ENCODE measurements around the gene TEKTIP1.

Gene TEKTIP1

DNA sequence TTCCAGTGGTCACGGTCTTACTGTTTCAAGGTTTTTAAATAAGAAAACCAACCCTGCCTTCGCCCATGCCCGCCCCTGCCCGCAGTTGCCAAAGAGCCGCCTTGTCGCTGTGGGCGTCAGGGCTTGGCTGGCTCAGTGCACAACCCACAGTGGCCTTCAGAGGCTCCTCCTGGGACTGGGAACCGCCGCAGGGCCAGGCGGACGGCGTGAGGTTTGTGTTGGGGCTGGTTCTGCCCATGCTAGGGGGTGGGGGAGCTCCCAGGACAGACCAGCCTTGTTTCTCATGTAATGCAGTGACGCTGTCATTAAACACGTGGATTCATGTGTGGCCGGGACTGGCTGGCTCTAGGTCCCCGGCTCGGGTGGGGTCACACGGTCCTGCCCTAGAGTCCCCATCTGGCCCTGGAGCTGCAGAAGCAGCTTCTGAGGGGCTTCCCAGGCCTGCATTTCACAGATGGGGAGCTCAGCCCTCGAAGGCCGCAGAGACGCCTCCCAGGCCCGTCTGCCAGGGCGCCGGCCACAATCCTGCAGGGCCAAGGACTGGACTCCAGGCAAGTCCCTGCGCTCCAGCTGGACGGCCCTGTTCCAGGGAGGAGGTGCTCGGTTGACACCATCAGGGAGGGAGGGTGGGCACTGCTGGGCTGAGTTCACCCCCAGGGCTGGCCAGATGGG is 2.4 kb upstream of the TEKTIP1 start:
- DNase-seq, result peak in 50 of 56 donors; percentile 12 to 84 (median 64)

DNA sequence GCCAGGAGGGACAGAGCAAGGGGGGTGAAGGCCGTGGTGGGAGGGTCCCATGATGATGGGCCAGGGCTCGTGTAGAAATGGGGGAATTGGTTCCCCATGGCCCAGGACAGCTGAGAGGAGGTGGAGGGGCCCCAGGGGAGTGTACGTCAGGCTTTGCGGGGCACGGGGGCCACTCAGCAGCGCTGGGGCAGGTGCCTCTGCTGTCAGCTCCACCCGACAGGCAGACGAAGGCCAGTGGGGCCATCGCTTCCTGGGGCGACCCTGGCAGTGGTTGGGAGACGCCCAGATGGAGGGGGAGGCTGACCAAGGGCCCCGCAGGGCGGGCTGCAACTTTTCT is 1.9 kb upstream of the TEKTIP1 start:
- peak in 1 of 56 donors; percentile 43 for DNase-seq

DNA sequence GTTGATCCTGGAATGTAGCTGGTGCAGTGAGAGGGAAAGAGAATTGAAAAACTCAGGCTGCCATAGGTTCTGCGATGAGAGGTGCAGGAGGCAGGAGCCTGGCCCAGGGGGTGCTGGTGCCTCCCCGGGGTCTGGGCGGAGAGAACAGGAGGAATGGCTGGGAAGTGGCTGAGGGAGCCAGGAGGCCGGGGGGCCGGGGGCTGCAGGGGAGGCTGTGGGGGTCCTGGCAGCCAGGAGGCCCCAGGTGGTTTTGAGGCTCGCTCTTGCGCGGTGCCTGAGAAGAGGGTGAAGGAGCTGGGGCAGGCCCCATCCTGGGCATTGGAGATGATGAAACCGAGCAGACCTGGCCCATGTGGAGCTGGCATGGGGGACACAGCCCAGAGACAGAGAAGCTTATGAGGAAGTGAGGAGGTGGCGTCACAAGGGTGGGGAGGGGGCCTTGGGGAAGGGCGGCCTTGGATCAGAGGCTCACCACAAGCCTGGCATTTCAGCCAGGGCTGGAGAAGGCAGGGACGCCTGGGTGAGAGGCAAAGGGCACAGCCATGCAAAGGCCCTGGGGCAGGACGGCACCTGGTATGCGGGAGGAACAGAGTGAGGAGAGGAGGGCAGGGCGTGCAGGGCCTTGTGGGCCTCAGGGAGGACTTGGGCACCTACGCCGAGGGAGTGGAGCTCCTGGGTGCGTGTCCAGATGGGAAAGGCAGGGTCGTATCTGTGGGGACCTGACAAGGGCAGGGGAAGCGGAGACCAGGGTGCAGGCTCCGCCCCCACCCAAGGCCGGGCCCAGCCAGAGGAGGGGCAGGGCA is 1.3 kb upstream of the TEKTIP1 start:
- peak in 4 of 56 donors; percentile 17 to 34 (median 25) for DNase-seq

DNA sequence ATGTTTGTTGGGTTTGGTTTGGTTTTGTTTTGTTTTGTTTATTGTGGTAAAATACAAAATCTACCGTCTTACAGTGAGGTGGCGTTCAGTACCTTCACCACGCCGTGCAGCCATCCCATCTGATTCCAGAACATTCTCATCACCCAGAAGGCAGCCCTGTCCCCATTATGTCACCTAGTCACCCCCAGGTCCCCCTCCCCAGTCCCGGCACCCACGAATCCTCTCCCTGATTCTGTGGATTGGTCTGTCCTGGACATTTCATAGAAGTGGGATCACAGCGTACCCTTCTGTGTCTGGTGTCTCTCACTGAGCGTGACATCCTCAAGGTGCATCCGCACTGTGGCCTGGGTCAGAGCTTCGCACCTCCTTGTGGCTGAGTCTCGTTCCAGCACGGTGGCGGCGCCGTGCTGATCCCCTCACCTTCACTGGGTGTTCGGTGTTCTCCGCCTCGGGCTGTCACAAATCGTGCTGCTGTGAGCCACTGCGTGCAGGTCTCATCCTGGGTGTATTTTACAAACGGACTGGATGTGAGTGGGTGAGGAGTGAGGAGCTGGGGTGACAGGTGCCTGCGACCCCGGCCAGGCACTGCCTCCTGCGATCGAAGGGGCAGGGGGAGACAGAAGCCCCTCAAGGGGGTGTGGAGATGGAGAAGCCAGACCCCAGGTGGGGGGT is 580 bp upstream of the TEKTIP1 start:
- DNase-seq, result no peak

DNA sequence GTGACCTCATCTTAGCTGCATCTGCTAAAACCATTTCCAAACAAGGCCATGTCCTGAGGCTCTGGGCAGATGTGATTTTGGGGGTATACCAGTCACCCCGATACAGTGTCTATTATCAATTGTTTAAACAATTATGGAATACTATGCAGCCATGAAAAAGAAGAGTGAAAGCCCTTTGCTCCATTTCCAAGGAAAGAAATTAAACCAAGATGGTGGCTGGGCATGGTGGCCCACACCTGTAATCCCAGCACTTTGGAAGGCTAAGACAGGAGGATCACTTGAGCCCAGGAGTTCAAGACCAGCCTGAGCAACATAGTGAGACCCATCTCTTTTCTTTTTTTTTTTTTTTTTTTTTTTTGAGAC is 763 bp downstream of the TEKTIP1 start:
- DNase-seq, result no peak

DNA sequence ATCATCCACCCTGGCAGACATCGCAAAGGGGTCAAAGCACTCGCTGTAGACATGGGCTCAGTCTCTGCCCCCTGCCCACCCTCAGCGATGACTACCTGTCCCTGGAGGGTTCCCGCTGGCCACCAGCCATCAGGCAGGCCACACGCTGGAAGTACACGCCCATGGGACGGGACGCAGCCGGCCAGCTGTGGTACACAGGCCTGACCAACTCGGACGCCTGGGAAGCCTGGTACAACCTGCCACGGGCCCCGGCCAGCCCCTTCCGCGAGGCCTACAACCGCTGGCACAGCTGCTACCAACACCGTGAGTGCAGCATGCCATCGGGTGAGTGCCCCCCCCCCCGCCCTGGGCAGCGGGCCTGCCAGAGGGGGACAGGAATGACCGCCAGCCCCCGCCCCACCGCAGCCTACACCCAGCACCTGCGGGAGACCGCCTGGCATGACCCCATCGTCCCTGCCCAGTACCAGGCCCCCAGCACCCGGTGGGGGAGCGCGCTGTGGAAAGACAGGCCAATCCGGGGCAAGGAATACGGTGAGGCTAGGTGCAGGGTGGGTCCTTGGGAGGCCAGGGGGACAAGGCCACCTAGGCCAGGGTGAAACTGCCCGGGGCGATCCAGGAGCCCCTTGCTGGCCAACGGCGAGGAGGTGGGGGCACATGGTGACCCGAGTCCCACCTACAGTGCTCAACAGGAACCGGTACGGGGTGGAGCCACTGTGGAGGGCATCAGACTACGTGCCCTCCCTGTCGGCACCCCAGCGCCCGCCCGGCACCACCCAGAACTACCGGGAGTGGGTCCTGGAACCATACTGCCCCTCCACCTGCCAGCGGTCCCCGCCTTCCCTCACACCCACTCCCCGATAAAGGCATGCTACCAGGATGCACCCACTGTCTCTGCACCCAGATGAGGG is 4.4 kb downstream of the TEKTIP1 start:
- DNase-seq, result peak in 43 of 56 donors; percentile 9 to 88 (median 44)

DNA sequence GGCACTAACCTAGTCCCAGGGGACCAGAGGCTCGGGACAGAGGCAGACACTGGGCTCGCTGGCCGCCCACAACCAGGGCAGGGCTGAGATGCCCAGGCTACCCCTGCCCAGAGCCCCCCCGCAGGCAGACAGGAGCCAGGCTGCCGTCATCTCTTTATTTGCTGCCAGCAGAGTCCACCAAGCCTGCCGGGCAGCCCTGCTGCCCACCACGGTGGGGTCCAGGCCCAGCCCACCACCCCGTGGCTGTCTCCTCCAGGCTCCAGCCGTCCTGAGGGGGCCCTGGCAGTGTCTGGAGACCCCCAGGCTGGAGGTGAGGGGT is 5.0 kb downstream of the TEKTIP1 start:
- peak in 6 of 56 donors; percentile 13 to 54 (median 38) for DNase-seq

DNA sequence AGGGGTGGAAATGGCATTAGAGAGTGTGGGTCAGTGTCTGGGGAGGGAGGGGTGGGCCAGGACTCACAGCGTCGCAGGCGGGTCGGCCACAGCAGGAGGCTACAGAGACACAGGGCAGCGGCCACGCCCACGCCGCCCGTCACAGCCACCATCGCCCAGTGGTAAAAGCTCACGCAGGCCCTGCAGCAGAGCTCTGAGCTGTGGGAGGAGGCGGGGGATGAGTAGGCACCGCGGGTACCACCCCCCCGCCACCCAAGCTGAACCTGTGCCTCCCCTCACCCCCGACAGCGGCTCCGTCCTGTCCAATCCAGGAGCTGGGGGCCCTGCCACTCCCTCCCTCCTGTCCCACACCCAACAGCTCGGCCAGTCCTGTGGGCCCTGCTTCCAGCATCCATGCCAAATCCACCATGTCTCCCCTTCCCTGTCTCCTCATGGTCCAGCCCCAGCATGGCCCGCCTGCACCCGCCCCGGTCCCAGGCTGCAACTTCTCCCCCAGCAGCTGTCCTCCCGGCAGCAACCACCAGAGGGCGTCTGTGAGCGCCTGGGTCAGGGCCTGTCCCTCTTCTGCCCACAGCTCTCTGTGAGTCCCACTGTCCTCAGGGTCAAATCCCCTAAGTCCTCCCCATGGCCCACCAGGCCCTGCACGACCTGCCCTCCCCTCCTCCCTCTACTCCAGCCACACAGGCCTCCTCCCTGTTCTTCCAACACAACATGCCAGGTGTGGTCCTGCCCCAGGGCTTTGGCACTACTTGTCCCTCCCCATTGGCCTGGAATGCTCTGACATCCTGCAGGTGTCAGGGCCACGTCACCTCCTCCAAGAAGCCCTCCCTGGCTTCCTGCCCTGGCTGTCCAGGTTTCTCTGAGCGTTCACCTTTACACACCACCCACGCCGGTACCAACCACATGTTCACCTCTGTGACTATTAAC is 6.0 kb downstream of the TEKTIP1 start:
- DNase-seq, result peak in 55 of 56 donors; percentile 20 to 95 (median 77)

DNA sequence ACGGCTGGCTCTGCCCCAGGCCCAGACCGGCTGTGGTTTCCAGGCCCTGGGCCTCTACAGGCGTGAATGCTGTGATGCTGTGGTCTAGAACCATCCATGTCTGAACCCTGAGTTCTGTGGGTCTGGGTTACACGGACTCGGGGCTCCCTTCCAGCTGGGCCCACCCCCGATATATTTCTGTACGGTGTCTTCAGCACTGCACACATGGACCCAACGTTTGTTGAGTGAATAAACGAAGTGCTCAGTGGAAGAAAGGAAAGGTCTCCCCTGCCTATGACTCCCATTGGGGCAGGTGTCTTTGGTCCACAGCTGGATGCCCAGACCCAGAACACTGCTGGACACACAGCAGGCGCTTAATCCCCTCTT is 6.7 kb downstream of the TEKTIP1 start:
- no peak for DNase-seq

DNA sequence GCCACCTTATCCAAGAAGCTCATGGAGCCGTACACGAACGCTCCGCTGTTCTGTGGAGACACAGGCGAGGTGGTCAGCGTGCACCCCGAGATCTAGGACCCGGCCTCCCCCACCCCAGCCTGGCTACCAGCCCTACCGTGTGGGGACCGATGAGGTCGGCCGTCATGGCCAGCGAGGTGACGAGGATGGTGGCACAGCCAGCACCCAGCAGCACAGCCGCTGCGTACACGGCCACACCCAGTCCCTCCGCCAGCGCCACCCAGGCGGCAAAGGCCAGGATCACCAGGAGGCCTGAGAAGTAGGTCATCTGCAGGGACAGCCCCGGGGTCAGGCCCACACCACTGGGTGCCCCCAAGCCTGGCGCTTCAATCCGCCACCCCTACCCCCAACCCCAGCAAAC is 7.1 kb downstream of the TEKTIP1 start:
- DNase-seq, result peak in 1 of 56 donors; percentile 16

DNA sequence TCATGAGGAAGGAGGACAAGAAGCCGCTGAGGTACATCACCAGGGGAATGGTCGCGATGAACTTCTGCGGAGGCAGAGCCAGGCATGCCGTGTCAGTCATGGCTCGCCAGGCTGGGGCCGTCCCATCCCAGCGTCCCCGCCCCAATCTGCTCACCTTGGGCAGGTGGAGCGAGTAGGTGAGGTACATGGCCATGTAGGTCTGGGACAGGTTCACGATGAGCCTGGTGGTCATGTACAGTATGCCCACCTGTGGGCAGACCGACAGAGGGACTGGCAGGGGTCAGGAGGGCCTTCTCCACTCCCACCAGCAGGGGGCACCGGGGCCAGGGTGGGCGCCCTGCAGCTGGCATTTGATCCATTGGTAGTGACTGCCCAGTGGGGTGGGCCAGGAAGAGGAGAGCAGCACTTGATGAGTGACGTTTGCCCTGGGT is 8.3 kb downstream of the TEKTIP1 start:
- DNase-seq, result no peak

DNA sequence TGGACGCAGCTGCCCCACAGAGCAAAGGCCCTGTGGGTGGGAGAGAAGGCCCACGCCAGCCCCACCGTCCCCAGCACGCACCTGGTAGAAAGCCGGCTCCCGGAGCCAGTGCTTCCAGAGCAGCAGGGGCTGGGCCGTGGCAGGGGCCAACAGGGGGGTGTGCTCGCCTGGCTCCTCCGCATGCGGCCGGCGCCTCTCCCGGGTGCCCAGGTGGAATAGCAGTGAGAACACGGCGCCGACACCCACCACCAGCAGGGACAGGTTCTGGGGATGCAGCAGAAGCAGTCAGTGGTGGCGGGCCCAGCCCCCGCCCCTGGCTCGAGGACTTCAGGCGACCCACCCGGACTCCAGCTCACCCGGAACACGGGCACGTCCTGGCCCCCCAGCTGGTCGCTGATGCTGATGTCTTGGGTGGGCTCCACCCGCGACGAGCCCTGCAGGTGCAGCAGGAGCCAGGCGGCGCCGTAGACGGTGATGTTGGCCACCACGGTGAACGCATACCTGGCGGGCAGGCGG is 8.9 kb downstream of the TEKTIP1 start:
- DNase-seq, result no peak

DNA sequence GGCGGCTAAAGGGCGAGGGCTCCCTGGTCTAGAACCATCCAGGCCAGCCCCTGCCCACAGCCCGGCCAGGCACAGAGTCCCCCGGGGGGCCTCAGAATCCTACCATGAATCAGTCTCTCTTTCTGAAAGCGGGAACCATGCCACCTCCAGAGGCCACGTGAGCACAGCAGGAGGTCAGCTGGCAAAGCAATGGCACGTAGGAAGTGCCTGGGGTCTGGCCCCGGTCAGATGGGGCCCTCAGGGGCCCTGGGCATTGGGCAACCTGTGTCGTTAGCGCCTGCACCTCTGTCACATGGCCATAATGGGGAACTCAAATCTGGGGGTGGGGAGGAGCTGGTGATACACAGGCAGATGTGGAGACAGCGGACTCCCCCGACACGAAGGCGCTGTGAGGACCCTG is 9.6 kb downstream of the TEKTIP1 start:
- DNase-seq, result peak in 22 of 56 donors; percentile 12 to 86 (median 36)

DNA sequence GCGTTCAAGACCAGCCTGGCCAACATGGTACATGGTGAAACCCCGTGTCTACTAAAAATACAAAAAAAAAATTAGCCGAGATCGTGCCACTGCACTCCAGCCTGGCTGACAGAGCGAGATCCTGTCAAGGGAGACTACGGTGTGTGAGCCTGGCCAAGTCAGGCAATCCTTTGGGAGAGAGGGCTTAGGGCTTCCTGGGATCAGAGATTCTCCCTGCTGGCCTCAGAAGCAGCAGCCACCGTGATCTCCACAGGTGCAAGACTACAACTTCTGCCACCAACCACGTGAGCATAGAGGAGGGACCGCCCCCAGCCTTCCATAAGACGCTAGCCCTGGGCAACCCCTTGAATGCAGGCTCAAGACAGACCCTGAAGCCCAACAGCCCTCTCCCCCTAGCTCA is 10.8 kb downstream of the TEKTIP1 start:
- DNase-seq, result no peak

DNA sequence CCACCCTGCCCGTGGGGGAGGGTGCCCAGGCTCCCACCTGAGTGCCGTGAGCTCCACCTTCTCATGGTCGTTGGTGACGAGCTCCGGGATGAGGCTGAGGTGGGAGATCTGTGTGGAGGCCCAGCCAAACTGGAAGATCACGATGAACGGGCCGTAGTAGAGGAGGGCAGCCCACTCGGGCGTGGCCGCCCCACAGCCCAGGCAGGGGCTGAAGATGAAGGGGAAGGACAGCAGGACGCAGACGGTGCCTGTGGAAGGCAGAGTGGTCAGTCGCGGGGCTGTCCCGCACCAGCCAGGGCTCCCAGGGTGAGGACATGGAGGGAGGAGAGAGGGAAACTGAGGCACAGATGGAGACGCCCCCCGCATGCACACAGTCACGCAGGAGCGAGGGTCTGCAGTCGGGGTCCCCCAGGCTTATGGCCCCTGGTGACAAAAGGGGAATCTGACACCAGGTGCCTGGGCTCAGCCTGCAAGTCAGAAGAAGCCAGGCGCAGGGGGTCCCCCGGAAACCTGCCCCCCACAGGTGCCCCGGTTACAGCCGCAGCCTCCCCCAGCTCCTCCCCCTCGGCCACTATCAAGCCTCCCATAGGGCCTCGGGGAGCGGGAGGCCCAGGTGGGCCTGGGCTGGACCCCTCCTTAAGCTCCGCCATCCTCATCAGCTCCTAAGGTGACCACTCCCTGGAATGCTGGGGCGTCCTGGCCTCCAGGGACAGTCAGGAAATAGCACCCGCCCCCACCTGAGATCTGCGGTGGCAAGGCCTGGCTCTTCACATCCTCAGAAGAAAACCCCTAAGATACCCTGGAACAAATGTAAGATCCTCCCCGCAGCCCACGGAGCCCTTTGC is 12.2 kb downstream of the TEKTIP1 start:
- no peak for DNase-seq

DNA sequence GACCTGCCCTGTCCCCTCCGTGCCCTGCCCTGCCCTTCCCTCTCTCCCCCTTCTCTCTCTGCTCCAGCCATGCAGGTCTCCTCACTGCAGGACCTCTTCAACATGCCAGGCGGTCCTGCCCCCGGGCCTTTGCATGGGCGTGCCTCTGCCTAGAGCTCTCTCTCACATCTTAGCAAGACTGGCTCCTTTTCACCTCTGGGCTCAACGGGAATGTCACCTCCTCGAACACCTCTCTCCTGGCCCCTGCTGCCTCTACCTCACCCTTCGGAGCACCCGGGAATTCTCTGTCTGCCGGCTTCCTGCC is 12.8 kb downstream of the TEKTIP1 start:
- DNase-seq, result no peak

DNA sequence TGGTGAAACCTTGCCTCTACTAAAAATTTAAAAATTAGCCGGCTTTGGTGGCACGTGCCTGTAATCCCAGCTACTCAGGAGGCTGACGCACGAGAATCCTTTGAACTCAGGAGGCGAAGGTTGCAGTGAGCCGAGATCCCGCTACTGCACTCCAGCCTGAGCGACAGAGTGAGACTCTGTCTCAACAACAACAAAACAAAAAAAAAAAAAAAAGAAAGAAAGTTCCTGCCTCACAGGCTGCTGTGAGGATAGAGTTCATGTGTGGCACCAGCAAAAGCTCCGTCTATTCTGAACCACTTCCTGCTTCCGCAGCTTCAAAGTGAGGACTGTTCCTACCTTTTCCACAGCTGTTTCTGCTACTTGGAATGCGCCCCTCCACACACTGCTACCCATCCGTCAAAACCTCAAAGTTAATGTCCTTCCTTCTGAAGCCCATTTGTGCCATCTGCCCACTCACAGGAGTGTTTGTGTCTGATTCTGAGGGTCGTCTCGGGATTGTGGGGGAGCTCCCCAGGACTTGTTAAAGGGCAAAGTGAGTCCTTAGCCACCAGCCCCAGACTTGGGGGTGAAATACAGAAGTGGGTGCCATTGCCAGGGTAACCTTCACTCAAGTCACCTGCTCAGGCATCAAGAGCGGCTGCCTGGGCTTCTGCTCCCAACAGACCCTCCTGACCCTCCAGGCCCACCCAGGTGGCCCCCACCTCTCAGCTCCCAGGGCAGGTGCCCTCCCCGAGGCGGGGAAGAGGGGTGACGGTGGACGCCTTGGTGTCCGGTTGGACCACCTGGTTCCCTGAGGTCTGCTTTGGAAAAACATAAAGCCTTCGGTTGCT is 15.5 kb downstream of the TEKTIP1 start:
- no peak for DNase-seq

DNA sequence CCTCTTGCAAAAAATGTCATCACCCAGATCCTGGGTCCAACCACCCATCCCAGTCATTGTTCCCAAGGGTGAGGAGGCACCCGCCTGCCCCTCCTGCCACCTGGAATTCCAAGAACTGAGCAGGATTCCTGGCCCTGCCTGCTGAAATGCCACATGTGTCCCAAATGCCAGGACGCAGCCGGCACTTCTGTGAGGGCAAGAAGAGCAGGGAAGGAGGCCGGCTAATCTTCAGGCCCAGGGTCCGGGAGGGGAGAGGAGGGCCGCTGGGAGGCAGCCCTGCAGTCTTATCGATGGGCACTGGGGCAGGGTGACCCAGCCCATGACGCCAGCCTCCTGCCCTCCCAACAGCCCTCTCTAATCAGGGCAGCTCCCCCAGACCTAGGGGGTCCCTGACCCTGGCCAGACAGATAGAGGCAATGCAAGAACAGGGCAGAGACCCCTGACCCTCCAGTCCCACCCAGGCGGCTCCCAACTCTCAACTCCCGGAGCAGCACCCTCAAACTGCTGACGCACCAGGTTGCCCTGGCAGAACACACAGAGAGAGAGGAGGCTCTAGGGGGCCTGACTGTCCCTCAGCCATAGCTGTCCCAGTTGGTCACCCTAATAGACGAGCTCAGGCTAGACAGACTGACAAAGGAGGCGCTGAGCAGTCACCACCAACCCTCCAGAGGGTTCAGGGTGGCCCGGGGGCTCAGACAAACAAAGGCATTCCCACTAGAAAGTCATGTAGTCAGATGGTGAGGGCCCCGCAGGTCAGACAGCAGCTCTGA is 16.9 kb downstream of the TEKTIP1 start:
- DNase-seq, result no peak

Measured in nucleus accumbens (tissue), 56 donors.